Activated T-helper 2 cell treated with anti-CD3 and anti-CD28 coated beads, Interferon-gamma antibody, Interleukin-2, Interleukin-4, amounts not matched to agents 10 μg/mL and 5 μg/mL and 100 μg/mL, durations not matched to agents 14 hours and 24 hours and 36 hours (primary cell): Measurements from ENCODE around the gene ARHGAP24. TPM values are rescaled to one million over a fixed set of nuclear protein-coding genes. Genes with fewer than 3 reads are reported as not detected.

Source experiments
- DNase-seq: peaks from one replicate; pipeline ENCODE4 v3.0.0; 2021; ENCODE audit warnings: low spot score
- H3K27ac Mint-ChIP-seq: one replicate; pipeline ENCODE4 v1.8.0; 2021; ENCODE audit warnings: mixed read lengths
- H3K27me3 Mint-ChIP-seq: one replicate; pipeline ENCODE4 v1.8.0; 2021; ENCODE audit warnings: low read depth, mixed read lengths
- H3K36me3 Mint-ChIP-seq: one replicate; pipeline ENCODE4 v1.8.0; 2021; ENCODE audit warnings: low read depth, mixed read lengths
- H3K4me1 Mint-ChIP-seq: one replicate; pipeline ENCODE4 v1.8.0; 2021; ENCODE audit warnings: low read depth, mixed read lengths
- H3K4me3 Mint-ChIP-seq: one replicate; pipeline ENCODE4 v1.8.0; 2021; ENCODE audit warnings: low read depth, mild to moderate bottlenecking, moderate library complexity, mixed read lengths
- H3K9me3 Mint-ChIP-seq: one replicate; pipeline ENCODE4 v1.8.0; 2021; ENCODE audit warnings: mixed read lengths
- intact Hi-C: fragments of 100-400 bp; cut with micrococcal nuclease; formaldehyde crosslinking; loops from one replicate; pipeline ENCODE4 v1.15.1; 2023
- total RNA-seq: library from RNA; stranded (reverse); gene quantifications from 2 replicates; pipeline ENCODE4 v1.2.3, GENCODE V29; 2022

Gene ARHGAP24
- total RNA-seq, 1 donor from 2014 or later = not detected

DNA sequence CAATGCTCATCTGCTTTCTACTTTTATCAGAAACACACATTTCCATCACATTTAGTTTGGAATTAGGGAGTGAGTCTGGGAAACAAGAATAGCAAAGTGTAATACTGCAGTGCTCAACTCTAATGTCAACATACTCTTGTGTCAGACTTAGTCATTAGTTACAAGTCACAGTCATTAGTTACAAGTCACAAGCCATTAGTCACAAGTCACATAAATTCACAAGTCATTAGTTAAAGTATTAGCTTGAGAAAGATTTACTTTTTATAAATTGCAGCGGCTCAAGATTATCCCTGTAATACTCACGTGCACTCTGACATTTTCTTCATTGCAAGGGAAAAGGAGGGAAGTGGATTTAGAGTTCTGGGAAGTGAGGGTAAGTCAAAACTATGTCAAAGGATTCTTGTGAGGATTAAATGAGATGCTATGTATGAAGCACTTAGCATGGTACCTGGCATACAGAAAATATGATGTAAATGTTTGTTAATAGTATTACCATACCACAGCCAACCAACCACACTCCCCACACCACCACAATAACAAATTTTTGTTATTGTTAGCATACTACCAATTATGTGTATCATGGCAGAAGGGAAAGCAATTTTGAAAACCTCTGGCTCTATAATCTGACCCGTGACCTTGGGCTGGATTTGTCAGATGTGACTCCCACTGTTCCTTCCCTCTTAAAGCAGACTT lies 116.6 kb downstream of the ARHGAP24 start:
- intact Hi-C loops = no loop called here
- no peak for DNase-seq
- no peak overlapping the region for H3K4me3 Mint-ChIP-seq
- H3K27me3 Mint-ChIP-seq = no peaks in the 10 kb centered on the region
- no peaks in the 10 kb centered on the region for H3K36me3 Mint-ChIP-seq
- H3K9me3 Mint-ChIP-seq = no peaks in the 10 kb centered on the region
- no peak overlapping the region for H3K27ac Mint-ChIP-seq
- no peaks in the 10 kb centered on the region for H3K4me1 Mint-ChIP-seq

DNA sequence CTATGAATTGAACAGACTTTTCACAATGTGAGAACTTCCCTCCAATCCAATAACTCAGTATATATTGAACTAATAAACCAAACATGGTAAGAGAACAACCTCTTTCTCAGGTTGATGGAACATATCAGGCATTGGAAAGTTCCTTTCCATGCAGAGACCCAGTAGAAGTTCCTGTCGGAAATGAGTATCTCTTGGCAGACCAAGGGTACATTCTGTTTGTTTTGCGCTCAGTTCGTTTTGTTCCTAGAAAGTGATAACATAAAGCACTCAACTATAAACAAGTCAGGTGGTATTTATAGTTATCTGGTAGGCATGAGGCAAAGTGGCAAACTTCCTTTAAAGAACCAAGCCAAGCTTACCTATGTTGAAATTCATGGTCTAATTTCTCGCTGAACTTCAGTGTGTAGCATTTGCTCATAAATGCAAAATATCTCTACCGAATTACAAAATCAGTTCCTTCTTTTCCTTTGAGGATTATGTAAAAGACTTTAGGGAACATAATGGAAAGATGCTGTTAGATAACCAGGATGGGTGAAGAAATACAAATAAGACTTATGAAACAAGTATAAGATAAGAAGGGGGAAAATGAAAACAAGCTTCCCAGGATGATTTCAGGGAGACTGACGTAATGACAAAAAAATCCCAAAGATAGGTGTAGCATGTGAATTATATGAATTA lies 120.3 kb downstream of the ARHGAP24 start:
- Mint-ChIP-seq H3K36me3 (no peaks in the 10 kb centered on the region), H3K4me3 (no peak overlapping the region), H3K4me1 (no peaks in the 10 kb centered on the region), H3K27ac (no peak overlapping the region), H3K27me3 (no peaks in the 10 kb centered on the region), H3K9me3 (no peaks in the 10 kb centered on the region)
- intact Hi-C loops = no loop called here
- DNase-seq = no peak

DNA sequence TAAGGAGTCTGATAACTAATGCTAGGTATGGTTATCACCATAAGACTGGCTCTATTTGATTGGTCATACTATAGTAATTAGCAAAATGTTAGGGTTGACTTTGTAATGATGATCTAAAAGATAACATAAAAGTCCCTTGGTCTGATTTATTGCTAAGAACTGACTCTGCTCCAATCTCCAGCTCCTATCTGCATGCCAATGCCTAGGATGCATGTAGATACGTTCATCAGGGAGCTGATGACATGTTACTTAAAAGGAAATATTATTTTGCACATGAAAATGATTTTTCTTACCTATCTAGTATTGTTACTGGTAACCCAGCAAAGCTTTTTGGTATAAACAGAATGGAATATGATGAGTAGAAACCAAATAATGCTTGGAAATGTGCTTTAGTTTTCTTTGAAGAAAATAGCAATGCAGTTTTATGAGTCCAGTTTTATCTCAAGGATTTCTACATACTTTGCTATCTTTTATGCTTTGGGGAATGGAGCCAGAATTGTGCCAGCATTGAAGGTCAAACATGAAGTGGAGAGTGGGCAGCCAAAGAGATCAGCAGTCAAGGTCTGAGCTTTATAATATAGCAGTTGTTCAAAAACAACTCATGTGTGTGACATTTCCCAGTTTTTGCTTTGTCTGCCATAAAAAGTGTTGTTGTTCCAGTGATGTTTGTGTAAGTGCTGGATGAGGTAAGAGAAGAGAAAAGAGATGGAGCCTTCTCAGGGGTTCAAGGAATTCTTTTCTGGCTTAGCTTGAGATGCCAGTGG lies 121.0 kb downstream of the ARHGAP24 start:
- Mint-ChIP-seq H3K4me3 (no peak overlapping the region), H3K27ac (no peak overlapping the region), H3K4me1 (no peaks in the 10 kb centered on the region), H3K9me3 (no peaks in the 10 kb centered on the region), H3K36me3 (no peaks in the 10 kb centered on the region), H3K27me3 (no peaks in the 10 kb centered on the region)
- DNase-seq = no peak
- intact Hi-C loops = no loop called here

GRCh38 chr4:85598936-85599335 lies 124.0 kb downstream of the ARHGAP24 start:
- Mint-ChIP-seq H3K27ac (no peak overlapping the region), H3K9me3 (no peaks in the 10 kb centered on the region), H3K4me1 (no peaks in the 10 kb centered on the region), H3K36me3 (no peaks in the 10 kb centered on the region), H3K27me3 (no peaks in the 10 kb centered on the region), H3K4me3 (no peak overlapping the region)
- intact Hi-C loops = no loop called here
- no peak for DNase-seq

- Mint-ChIP-seq H3K4me1 (no peaks in the 10 kb centered on the region), H3K9me3 (no peaks in the 10 kb centered on the region), H3K4me3 (no peak overlapping the region), H3K36me3 (no peaks in the 10 kb centered on the region), H3K27me3 (no peaks in the 10 kb centered on the region), H3K27ac (no peak overlapping the region)
- no peak for DNase-seq
- intact Hi-C loops = no loop called here
Observed at GRCh38 chr4:85600501-85600900, 125.6 kb downstream of the ARHGAP24 start.

GRCh38 chr4:85603437-85604336 lies 128.7 kb downstream of the ARHGAP24 start:
- H3K27me3 Mint-ChIP-seq = no peaks in the 10 kb centered on the region
- no peak for DNase-seq
- intact Hi-C loops = no loop called here
- H3K9me3 Mint-ChIP-seq = no peaks in the 10 kb centered on the region
- H3K4me3 Mint-ChIP-seq = no peak overlapping the region
- H3K36me3 Mint-ChIP-seq = no peaks in the 10 kb centered on the region
- H3K27ac Mint-ChIP-seq = no peak overlapping the region
- H3K4me1 Mint-ChIP-seq = no peaks in the 10 kb centered on the region

GRCh38 chr4:85606505-85606904 lies 131.6 kb downstream of the ARHGAP24 start:
- Mint-ChIP-seq H3K36me3 (no peaks in the 10 kb centered on the region), H3K9me3 (no peaks in the 10 kb centered on the region), H3K27ac (no peak overlapping the region), H3K4me3 (no peak overlapping the region), H3K27me3 (no peaks in the 10 kb centered on the region), H3K4me1 (peaks cover 2% of the 10 kb centered on the region)
- intact Hi-C loops = no loop called here
- no peak for DNase-seq

GRCh38 chr4:85607624-85608023 lies 132.7 kb downstream of the ARHGAP24 start:
- no peak overlapping the region for H3K27ac Mint-ChIP-seq
- no peaks in the 10 kb centered on the region for H3K36me3 Mint-ChIP-seq
- intact Hi-C loops = no loop called here
- peaks cover 2% of the 10 kb centered on the region for H3K4me1 Mint-ChIP-seq
- no peaks in the 10 kb centered on the region for H3K27me3 Mint-ChIP-seq
- no peak for DNase-seq
- H3K9me3 Mint-ChIP-seq = no peaks in the 10 kb centered on the region
- no peak overlapping the region for H3K4me3 Mint-ChIP-seq

DNA sequence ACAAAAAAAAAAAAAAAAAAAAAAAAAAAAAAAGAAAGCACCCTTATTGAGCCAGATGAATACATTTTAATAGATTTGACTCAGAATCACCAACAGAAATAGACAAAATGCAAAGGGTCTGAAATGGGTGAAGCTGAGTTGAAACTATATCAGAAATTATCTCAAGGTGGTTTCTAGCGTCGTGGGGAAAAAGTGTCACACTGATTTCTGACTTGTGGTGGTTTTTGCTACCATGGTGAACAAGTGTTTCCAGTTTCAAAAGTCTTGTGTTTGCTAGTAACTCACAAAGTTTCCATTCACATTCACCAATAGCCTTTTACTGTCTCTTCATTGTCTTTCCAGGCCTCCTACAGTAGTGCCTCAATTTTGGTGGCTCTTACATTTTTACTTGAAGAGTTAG lies 135.5 kb downstream of the ARHGAP24 start:
- Mint-ChIP-seq H3K36me3 (no peaks in the 10 kb centered on the region), H3K4me3 (no peak overlapping the region), H3K27me3 (no peaks in the 10 kb centered on the region), H3K9me3 (no peaks in the 10 kb centered on the region), H3K4me1 (peaks cover 2% of the 10 kb centered on the region), H3K27ac (peak overlapping the region; percentile 65)
- intact Hi-C loops = no loop called here
- DNase-seq = no peak

GRCh38 chr4:85611661-85612060 lies 136.7 kb downstream of the ARHGAP24 start:
- intact Hi-C loops = no loop called here
- H3K27me3 Mint-ChIP-seq = no peaks in the 10 kb centered on the region
- no peak overlapping the region for H3K27ac Mint-ChIP-seq
- no peaks in the 10 kb centered on the region for H3K9me3 Mint-ChIP-seq
- H3K4me1 Mint-ChIP-seq = peaks cover 2% of the 10 kb centered on the region
- H3K4me3 Mint-ChIP-seq = no peak overlapping the region
- no peaks in the 10 kb centered on the region for H3K36me3 Mint-ChIP-seq
- DNase-seq = no peak

DNA sequence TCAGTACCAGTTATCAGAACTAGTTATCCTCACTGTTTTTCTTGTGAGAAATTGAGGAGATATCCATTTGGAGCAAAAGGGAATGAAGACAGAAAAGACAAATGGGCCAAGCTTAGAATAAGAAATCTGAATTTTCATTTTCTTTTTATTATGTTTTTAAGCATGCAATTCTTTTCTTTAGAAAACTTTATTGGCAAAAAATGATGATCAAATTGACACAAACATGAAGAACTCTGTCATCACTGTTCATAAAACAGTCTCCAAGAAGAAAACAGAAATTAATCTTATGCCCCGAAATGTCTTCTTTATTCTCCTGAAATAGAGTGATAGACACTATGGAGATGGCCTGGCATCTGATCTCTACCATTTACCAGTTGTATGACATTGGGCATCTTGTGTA lies 139.0 kb downstream of the ARHGAP24 start:
- Mint-ChIP-seq H3K9me3 (no peaks in the 10 kb centered on the region), H3K27ac (no peak overlapping the region), H3K4me1 (peaks cover 2% of the 10 kb centered on the region), H3K4me3 (no peak overlapping the region), H3K27me3 (no peaks in the 10 kb centered on the region), H3K36me3 (no peaks in the 10 kb centered on the region)
- DNase-seq = no peak
- intact Hi-C loops = no loop called here

DNA sequence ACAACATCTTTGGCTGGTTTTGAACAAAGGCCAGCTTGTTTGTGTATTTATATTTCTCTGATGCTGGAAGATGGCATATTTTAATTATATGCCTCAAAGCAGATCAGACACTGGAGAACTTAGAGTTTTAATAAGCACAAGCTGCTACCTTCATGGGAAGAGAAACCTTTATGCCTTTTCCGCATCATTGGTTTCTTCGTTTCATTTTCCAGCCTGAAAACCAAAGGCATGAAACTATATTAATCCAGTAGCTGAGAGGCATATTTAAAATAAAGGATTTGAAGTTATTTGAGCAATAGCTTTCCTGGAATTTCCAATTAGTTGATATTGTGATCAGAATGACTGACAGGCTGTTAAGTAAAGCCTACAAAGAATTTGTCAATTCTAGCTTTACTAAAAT lies 141.0 kb downstream of the ARHGAP24 start:
- DNase-seq = no peak
- no peaks in the 10 kb centered on the region for H3K27me3 Mint-ChIP-seq
- H3K36me3 Mint-ChIP-seq = no peaks in the 10 kb centered on the region
- H3K27ac Mint-ChIP-seq = no peak overlapping the region
- no peaks in the 10 kb centered on the region for H3K4me1 Mint-ChIP-seq
- intact Hi-C loops = no loop called here
- no peaks in the 10 kb centered on the region for H3K9me3 Mint-ChIP-seq
- H3K4me3 Mint-ChIP-seq = no peak overlapping the region
